H1 (cell line): ENCODE data around the gene KLHL36. TPM values are rescaled to one million over a fixed set of nuclear protein-coding genes. Genes with fewer than 3 reads are reported as not detected.

Source experiments
- CTCF ChIA-PET: fragments of 300-600 bp; sonication (Branson Sonifier 250); formaldehyde crosslinking; loops from one replicate; lab custom pipeline; 2021; ENCODE audit not compliant: partially characterized antibody; lab: Charles Lee
- POLR2A ChIA-PET: fragments of 300-600 bp; sonication (Branson Sonifier 250); formaldehyde crosslinking; loops from one replicate; lab custom pipeline; 2021; ENCODE audit warnings: inconsistent platforms; ENCODE audit not compliant: partially characterized antibody; lab: Charles Lee
- DNase-seq, 2 experiments: peaks; one replicate each; pipeline versions ENCODE4 v3.0.0 to v3.0.0-alpha.2; 2010 to 2022; ENCODE audit warnings: low spot score in 2 of 2, low read depth in 1 of 2, mixed read lengths in 1 of 2
- FAIRE-seq: peaks from 2 replicates; lab custom pipeline; 2011; peaks lifted over from hg19 to GRCh38; lab: Jason Lieb, UNC
- H2AFZ ChIP-seq: 2 replicates; pipeline ENCODE4 v1.8.1; 2012; ENCODE audit warnings: low read length, inconsistent platforms
- H2AK5ac ChIP-seq: 2 replicates; pipeline ENCODE4 v1.6.1; 2013; ENCODE audit warnings: low read depth, low read length
- H2BK120ac ChIP-seq: replicated peaks from 2 replicates; pipeline ENCODE3; 2013; ENCODE audit warnings: low read depth, low read length, inconsistent platforms
- H2BK12ac ChIP-seq: 2 replicates; pipeline ENCODE4 v1.6.1; 2013; ENCODE audit warnings: low read depth, low read length
- H2BK15ac ChIP-seq: 2 replicates; pipeline ENCODE4 v1.6.1; 2013; ENCODE audit warnings: low read length
- H2BK20ac ChIP-seq: 2 replicates; pipeline ENCODE4 v1.6.1; 2013; ENCODE audit warnings: low read length
- H2BK5ac ChIP-seq: 2 replicates; pipeline ENCODE4 v1.6.1; 2013; ENCODE audit warnings: low read depth, low read length
- H3K14ac ChIP-seq: 2 replicates; pipeline ENCODE4 v1.6.1; 2013; ENCODE audit warnings: inconsistent platforms; ENCODE audit not compliant: insufficient read length
- H3K18ac ChIP-seq: 2 replicates; pipeline ENCODE4 v1.6.1; 2013; ENCODE audit warnings: low read length; ENCODE audit errors: extremely low read depth
- H3K23ac ChIP-seq: 2 replicates; pipeline ENCODE4 v1.6.1; 2013; ENCODE audit warnings: inconsistent platforms; ENCODE audit not compliant: insufficient read length
- H3K23me2 ChIP-seq: 2 replicates; pipeline ENCODE4 v1.6.1; 2013; ENCODE audit warnings: low read depth, low read length
- H3K27ac ChIP-seq: 2 replicates; pipeline ENCODE4 v1.6.1; 2011; ENCODE audit warnings: low read depth, low read length, inconsistent platforms
- H3K27me3 ChIP-seq, 4 experiments: replicated peaks in 1 of 4; 1 replicate in 1 of 4; 2 replicates in 3 of 4; pipeline versions ENCODE4 v1.6.1 to v1.8.1; 2011 to 2013; ENCODE audit warnings: low read length in 3 of 4, mild to moderate bottlenecking in 3 of 4, inconsistent platforms in 2 of 4, mixed read lengths in 2 of 4, moderate library complexity in 1 of 4; ENCODE audit not compliant: control insufficient read depth in 3 of 4, insufficient read depth in 3 of 4; ENCODE audit errors: extremely low read depth in 1 of 4
- H3K36me3 ChIP-seq, 4 experiments: 2 replicates each; pipeline versions ENCODE4 v1.6.1 to v1.8.1; 2011 to 2013; ENCODE audit warnings: mild to moderate bottlenecking in 4 of 4, low read length in 3 of 4, moderate library complexity in 2 of 4, control low read depth in 1 of 4, inconsistent platforms in 1 of 4; ENCODE audit not compliant: insufficient read depth in 4 of 4, control insufficient read depth in 2 of 4
- H3K4ac ChIP-seq: replicated peaks from 2 replicates; pipeline ENCODE3; 2013; ENCODE audit warnings: low read length, low read depth, mixed read lengths, inconsistent platforms; ENCODE audit not compliant: insufficient read length
- H3K4me1 ChIP-seq, 4 experiments: replicated peaks in 1 of 4; 1 replicate in 1 of 4; 2 replicates in 3 of 4; pipeline versions ENCODE4 v1.6.1 to v1.8.1; 2011 to 2013; ENCODE audit warnings: low read length in 3 of 4, inconsistent platforms in 2 of 4, mixed read lengths in 1 of 4; ENCODE audit not compliant: insufficient read depth in 4 of 4, control insufficient read depth in 3 of 4
- H3K4me2 ChIP-seq, 2 experiments: 2 replicates each; pipeline versions ENCODE4 v1.6.1 to v1.8.1; 2011 to 2013; ENCODE audit warnings: low read depth in 2 of 2, low read length in 2 of 2, control low read depth in 1 of 2, inconsistent platforms in 1 of 2, mild to moderate bottlenecking in 1 of 2; ENCODE audit not compliant: insufficient read depth in 1 of 2
- H3K4me3 ChIP-seq, 4 experiments: fragments of 200-600, 300-600 bp in 1 of 4; sonication (generic), shearing (Covaris generic), sonication (Bioruptor Twin) in 1 of 4; 2 replicates each; pipeline versions ENCODE4 v1.5.1 to v1.8.1; 2011 to 2016; ENCODE audit warnings: low read length in 4 of 4, low read depth in 3 of 4, control low read depth in 2 of 4, inconsistent platforms in 2 of 4, mild to moderate bottlenecking in 2 of 4, mixed read lengths in 1 of 4, moderate library complexity in 1 of 4; ENCODE audit not compliant: insufficient read depth in 2 of 4; ENCODE audit errors: extremely low read depth in 1 of 4
- H3K56ac ChIP-seq: replicated peaks from 2 replicates; pipeline ENCODE3; 2013; ENCODE audit warnings: low read depth, mild to moderate bottlenecking, mixed read lengths, low read length, inconsistent platforms; ENCODE audit not compliant: insufficient read length
- H3K79me1 ChIP-seq: 2 replicates; pipeline ENCODE4 v1.6.1; 2013; ENCODE audit warnings: low read depth, low read length, control low read depth
- H3K79me2 ChIP-seq, 2 experiments: 2 replicates each; pipeline versions ENCODE4 v1.6.1 to v1.8.1; 2012 to 2013; ENCODE audit warnings: low read length in 2 of 2, mild to moderate bottlenecking in 2 of 2, inconsistent platforms in 1 of 2; ENCODE audit not compliant: insufficient read depth in 2 of 2, control insufficient read depth in 1 of 2
- H3K9ac ChIP-seq, 4 experiments: replicated peaks in 1 of 4; 1 replicate in 1 of 4; 2 replicates in 3 of 4; pipeline versions ENCODE4 v1.6.1 to v1.8.1; 2011 to 2013; ENCODE audit warnings: low read depth in 3 of 4, low read length in 3 of 4, control low read depth in 2 of 4, mild to moderate bottlenecking in 2 of 4, moderate library complexity in 2 of 4, inconsistent platforms in 1 of 4; ENCODE audit errors: extremely low read depth in 1 of 4
- H3K9me3 ChIP-seq, 2 experiments: 2 replicates each; pipeline versions ENCODE4 v1.6.1 to v1.8.1; 2012 to 2013; ENCODE audit warnings: mild to moderate bottlenecking in 2 of 2, moderate library complexity in 2 of 2, control low read depth in 1 of 2, inconsistent platforms in 1 of 2, low read depth in 1 of 2, low read length in 1 of 2, mixed read lengths in 1 of 2; ENCODE audit not compliant: insufficient read depth in 2 of 2
- H4K20me1 ChIP-seq, 2 experiments: replicated peaks in 1 of 2; 2 replicates each; pipeline versions ENCODE3 to v1.8.1; 2011 to 2013; ENCODE audit warnings: inconsistent platforms in 2 of 2, low read length in 2 of 2, mild to moderate bottlenecking in 1 of 2; ENCODE audit not compliant: insufficient read depth in 2 of 2, control insufficient read depth in 1 of 2
- H4K5ac ChIP-seq: 2 replicates; pipeline ENCODE4 v1.6.1; 2013; ENCODE audit warnings: low read length, low read depth, mixed read lengths, inconsistent platforms; ENCODE audit not compliant: insufficient read length
- H4K8ac ChIP-seq: 2 replicates; pipeline ENCODE4 v1.8.0; 2013; ENCODE audit warnings: mild to moderate bottlenecking, moderate library complexity, low read length, inconsistent platforms; ENCODE audit not compliant: insufficient read depth; ENCODE audit errors: extremely low read depth
- H4K91ac ChIP-seq: replicated peaks from 2 replicates; pipeline ENCODE3; 2013; ENCODE audit warnings: low read length, mixed read lengths, inconsistent platforms; ENCODE audit not compliant: insufficient read length
- CEBPB ChIP-seq: IDR thresholded peaks from 2 replicates; pipeline ENCODE4 v1.6.1; 2012; ENCODE audit warnings: low read depth, low read length
- CHD2 ChIP-seq: IDR thresholded peaks from 2 replicates; pipeline ENCODE4 v1.6.1; 2012; ENCODE audit warnings: low read length, improper control_type of control experiment
- CTBP2 ChIP-seq: IDR thresholded peaks from 2 replicates; pipeline ENCODE4 v1.7.0; 2011; ENCODE audit warnings: borderline replicate concordance, mild to moderate bottlenecking, moderate library complexity, mixed read lengths, low read length; ENCODE audit not compliant: insufficient read depth, insufficient read length
- EP300 ChIP-seq, 2 experiments: IDR thresholded peaks; 1 replicate in 1 of 2; 2 replicates in 1 of 2; pipeline ENCODE4 v1.6.1; 2011 to 2012; ENCODE audit warnings: low read depth in 2 of 2, low read length in 2 of 2, mild to moderate bottlenecking in 2 of 2, borderline replicate concordance in 1 of 2, inconsistent platforms in 1 of 2, moderate library complexity in 1 of 2
- HDAC2 ChIP-seq, 2 experiments: fragments of 300-600 bp in 1 of 2; sonication (generic) in 1 of 2; IDR thresholded peaks; 2 replicates each; pipeline ENCODE4 v1.6.1; 2011 to 2012; ENCODE audit warnings: low read depth in 2 of 2, low read length in 2 of 2, mild to moderate bottlenecking in 2 of 2, moderate library complexity in 2 of 2, borderline replicate concordance in 1 of 2, inconsistent platforms in 1 of 2
- POLR2AphosphoS5 ChIP-seq: IDR thresholded peaks from 2 replicates; pipeline ENCODE4 v1.6.1; 2011; ENCODE audit warnings: low read depth, low read length
- RFX5 ChIP-seq: IDR thresholded peaks from 2 replicates; pipeline ENCODE4 v1.6.1; 2011; ENCODE audit warnings: low read depth, low read length, improper control_type of control experiment, borderline replicate concordance
- SP2 ChIP-seq: IDR thresholded peaks from 2 replicates; pipeline ENCODE4 v1.6.1; 2012; ENCODE audit warnings: mild to moderate bottlenecking, low read length, inconsistent platforms
- SUZ12 ChIP-seq: fragments of 200-600 bp; sonication (generic); IDR thresholded peaks from 2 replicates; pipeline ENCODE4 v1.6.1; 2012; ENCODE audit warnings: mild to moderate bottlenecking, inconsistent platforms, low read length, moderate library complexity, mixed read lengths
- TCF12 ChIP-seq: IDR thresholded peaks from 2 replicates; pipeline ENCODE4 v1.6.1; 2011; ENCODE audit warnings: low read depth, mild to moderate bottlenecking, low read length
- YY1 ChIP-seq: IDR thresholded peaks from 2 replicates; pipeline ENCODE4 v1.6.1; 2011; ENCODE audit warnings: low read depth, mild to moderate bottlenecking, low read length
- WGBS, 2 experiments: shearing (Covaris generic) in 1 of 2; methylation state at CpG; one replicate each; pipeline versions ENCODE4 v1.1.6 to v1.1.7; 2013 to 2015; ENCODE audit warnings: low lambda C conversion rate in 2 of 2, mixed read lengths in 2 of 2, inconsistent platforms in 1 of 2, low coverage in 1 of 2, missing lambda C conversion rate in 1 of 2; ENCODE audit not compliant: insufficient replicate concordance in 2 of 2, insufficient coverage in 1 of 2, insufficient read length in 1 of 2; ENCODE audit errors: extremely low coverage in 1 of 2, missing lambda C conversion rate in 1 of 2; 5-methylcytosine and 5-hydroxymethylcytosine counted together
- polyA plus RNA-seq, 7 experiments: library from polyadenylated mRNA; depleted of rRNA in 3 of 7; stranded (reverse) in 5 of 7; unstranded in 2 of 7; fragments of >200 nt in 5 of 7; fragments of 200-250 nt in 2 of 7; gene quantifications; 1 replicate in 5 of 7; 2 replicates in 1 of 7; 4 replicates in 1 of 7; pipeline versions ENCODE4 v1.2.1 to v1.2.3, GENCODE V29; 2011 to 2013; ENCODE audit warnings: missing spikeins in 2 of 7, mixed read lengths in 2 of 7
- total RNA-seq: library from RNA; stranded (reverse); fragmentation: NEBNext Ultra II Directional; extraction: Animal tissue kit (Norgen Biotek cat#: 25700); gene quantifications from 2 replicates; pipeline ENCODE4 v1.2.1, GENCODE V29; 2021

Gene KLHL36
- total and polyA plus RNA-seq, 2 of the 8 experiments (the other 6 are each of a cell fraction or from before 2014, with no cell fraction given), result 22.9 to 33.6 TPM

DNA sequence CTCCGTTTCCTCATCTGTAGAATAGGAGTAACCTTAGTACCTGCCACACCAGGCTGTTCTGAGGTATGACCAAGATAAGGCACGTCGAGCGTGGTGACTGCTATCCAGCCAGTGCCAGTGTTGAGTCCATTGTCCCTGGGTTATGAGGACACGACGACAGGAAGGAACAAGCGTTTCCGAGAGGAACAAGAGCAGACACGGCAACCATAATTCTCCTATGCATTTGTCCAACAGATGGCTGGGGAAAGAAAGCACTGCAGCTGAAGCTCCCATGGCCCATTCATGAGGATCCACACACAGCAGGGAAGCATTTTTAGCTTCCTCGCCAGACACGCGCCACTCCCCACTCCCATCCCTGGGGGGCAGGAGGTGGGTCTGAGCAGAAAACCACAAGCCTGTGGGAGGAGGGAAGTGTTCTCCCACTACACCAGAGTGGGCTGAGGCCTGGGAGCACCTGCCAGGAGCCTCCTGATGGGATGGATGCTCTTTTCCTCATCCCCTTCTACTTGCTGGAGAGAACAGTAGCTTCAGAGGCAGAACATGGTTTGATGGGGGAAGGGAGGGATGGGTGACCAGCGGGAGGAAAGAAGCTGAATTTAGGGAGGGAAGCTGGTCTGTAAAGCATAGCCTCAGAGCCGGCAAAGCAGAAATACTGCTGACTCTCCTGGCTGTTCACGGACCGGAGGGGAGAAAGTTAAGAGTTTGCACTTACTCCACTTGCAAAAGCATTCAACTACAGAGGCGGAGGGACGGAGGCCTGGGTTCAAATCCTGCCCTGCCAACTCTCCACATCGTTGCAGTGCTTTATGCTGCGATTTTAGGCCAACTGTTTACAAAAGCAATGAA lies 33.1 kb upstream of the KLHL36 start:
- Histone ChIP-seq H2BK120ac (no peak overlapping the region), H4K20me1 (peaks cover 4 to 15% of the 10 kb centered on the region in 2 experiments), H2BK5ac (peak overlapping the region; percentile 49), H3K4me2 (peak overlapping the region in 1 of 2 experiments; percentile 87; a peak in 2 of 4 replicates), H3K18ac (no peak overlapping the region; the same call in 1 of the 2 replicates), H2AFZ (no peak overlapping the region), H3K9me3 (no peaks in the 10 kb centered on the region), H3K4me1 (peaks cover 2 to 17% (median 13%) of the 10 kb centered on the region in 4 experiments; a peak in 6 of 7 replicates), H4K91ac (no peak overlapping the region), H3K23me2 (peaks cover 8% of the 10 kb centered on the region; the same call in 1 of the 2 replicates), H2BK12ac (0 out of 2 replicates have a peak overlapping the region, but pooled peaks have one; percentile 17), H4K8ac (no peak overlapping the region), H3K27ac (no peak overlapping the region), H2AK5ac (no peak overlapping the region), H2BK20ac (no peak overlapping the region), H2BK15ac (no peak overlapping the region), H3K9ac (no peak overlapping the region; a peak in 1 of 7 replicates), H3K79me1 (peaks cover 7% of the 10 kb centered on the region), H3K56ac (no peak overlapping the region), H3K79me2 (peaks cover 0 to 57% of the 10 kb centered on the region in 2 experiments; a peak in 3 of 4 replicates), H3K4ac (no peak overlapping the region), H3K14ac (no peak overlapping the region), H3K4me3 (no peak overlapping the region), H4K5ac (no peak overlapping the region), H3K27me3 (peaks cover 0 to 5% (median 3%) of the 10 kb centered on the region in 4 experiments; a peak in 2 of 7 replicates), H3K36me3 (peaks cover 0 to 10% (median 2%) of the 10 kb centered on the region in 4 experiments; a peak in 3 of 8 replicates), H3K23ac (no peak overlapping the region)
- FAIRE-seq (no peak), DNase-seq (no peak)
- CTCF ChIA-PET, result interaction anchor here (0.6 to 2.2 kb wide), 8 partner anchors 12 to 1905 kb away, joined by 3 to 10 read pairs (median 4); no protein-coding TSS in a partner anchor
- WGBS, 2 experiments, result 89% methylated on average over 20 of the region's 20 CpGs; no CpG with 5 or more reads in 1 of the 2 experiments
- POLR2A ChIA-PET, result interaction anchor here (0.9 to 1.4 kb wide), 3 partner anchors 10 to 43 kb away, joined by 3 to 4 read pairs (median 4); no protein-coding TSS in a partner anchor
- TF ChIP-seq CHD2 (no peak), SUZ12 (no peak), HDAC2 (IDR thresholded peaks at IDR 0.05; ENCODE audit: borderline replicate concordance in 1 of 2, low read depth in 2 of 2, low read length in 2 of 2) (no peak), YY1 (no peak), SP2 (no peak), EP300 (IDR thresholded peaks at IDR 0.05; ENCODE audit: borderline replicate concordance in 1 of 2, low read depth in 2 of 2, low read length in 2 of 2) (no peak), POLR2AphosphoS5 (no peak), TCF12 (no peak), RFX5 (no peak), CEBPB (no peak), CTBP2 (no peak)
